Nephron progenitor cell (in vitro differentiated cells): ENCODE data around the gene RPGR.

Source experiments
- DNase-seq: peaks from one replicate; pipeline ENCODE4 v3.0.0; 2021
- H3K27ac Mint-ChIP-seq: 2 replicates; pipeline ENCODE4 v1.8.0; 2021; ENCODE audit warnings: mild to moderate bottlenecking, moderate library complexity, mixed read lengths
- H3K27me3 Mint-ChIP-seq: 2 replicates; pipeline ENCODE4 v1.8.0; 2021; ENCODE audit warnings: mild to moderate bottlenecking, low read depth, mixed read lengths; ENCODE audit not compliant: poor library complexity
- H3K36me3 Mint-ChIP-seq: 2 replicates; pipeline ENCODE4 v1.8.0; 2021; ENCODE audit warnings: low read depth, mixed read lengths
- H3K4me1 Mint-ChIP-seq: 2 replicates; pipeline ENCODE4 v1.8.0; 2021; ENCODE audit warnings: mixed read lengths
- H3K4me3 Mint-ChIP-seq: 2 replicates; pipeline ENCODE4 v1.8.0; 2021; ENCODE audit warnings: mild to moderate bottlenecking, moderate library complexity, mixed read lengths
- H3K9me3 Mint-ChIP-seq: 2 replicates; pipeline ENCODE4 v1.8.0; 2021; ENCODE audit warnings: mild to moderate bottlenecking, moderate library complexity, mixed read lengths
- CTCF ChIP-seq: fragments of 200-600 bp; sonication (generic); IDR thresholded peaks from 2 replicates; pipeline ENCODE4 v1.5.0; 2021; ENCODE audit warnings: antibody characterized with exemption

RPGR gene

GRCh38 chrX:38368774-38369173, 41.5 kb upstream of the RPGR start:
- no peaks in the 10 kb centered on the region for H3K36me3 Mint-ChIP-seq

DNA sequence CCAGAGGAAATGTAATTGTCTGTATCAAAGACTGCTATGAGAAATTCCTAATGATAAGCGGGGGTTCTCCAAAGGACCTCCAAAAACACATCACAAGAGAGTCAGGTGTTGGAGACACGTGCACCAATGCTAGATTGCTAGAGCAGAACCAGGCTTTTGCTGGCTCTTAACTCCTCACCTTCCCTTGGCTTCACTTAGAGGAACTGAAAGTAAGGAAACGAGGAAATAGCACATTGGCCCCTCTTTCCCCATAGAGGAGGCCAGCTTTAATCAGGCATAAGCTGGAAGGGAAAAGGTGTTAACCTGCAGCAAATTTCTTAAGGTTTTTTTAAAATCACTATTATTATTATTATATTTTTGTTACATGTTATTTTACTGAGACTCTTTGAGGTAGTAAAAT, 38.6 kb upstream of the RPGR start:
- TF ChIP-seq CTCF, result no peak
- no peaks in the 10 kb centered on the region for H3K4me1 Mint-ChIP-seq
- H3K36me3 Mint-ChIP-seq, result no peaks in the 10 kb centered on the region
- DNase-seq, result no peak
- no peak overlapping the region for H3K27ac Mint-ChIP-seq
- peaks cover 27% of the 10 kb centered on the region for H3K9me3 Mint-ChIP-seq
- no peak overlapping the region for H3K4me3 Mint-ChIP-seq
- H3K27me3 Mint-ChIP-seq, result peaks cover 4% of the 10 kb centered on the region

More at GRCh38 chrX:38368774-38369173, 41.5 kb upstream of the RPGR start:
- Mint-ChIP-seq H3K4me1 (no peaks in the 10 kb centered on the region), H3K9me3 (peaks cover 24% of the 10 kb centered on the region), H3K27ac (no peak overlapping the region), H3K4me3 (no peak overlapping the region), H3K27me3 (peaks cover 4% of the 10 kb centered on the region)
- DNase-seq, result no peak
- TF ChIP-seq CTCF, result no peak

- H3K36me3 Mint-ChIP-seq, result no peaks in the 10 kb centered on the region
- peaks cover 4% of the 10 kb centered on the region for H3K4me1 Mint-ChIP-seq
- H3K27ac Mint-ChIP-seq, result no peak overlapping the region
- TF ChIP-seq CTCF, result no peak
- H3K4me3 Mint-ChIP-seq, result no peak overlapping the region
- H3K9me3 Mint-ChIP-seq, result peaks cover 28% of the 10 kb centered on the region
- no peak for DNase-seq
- peaks cover 7% of the 10 kb centered on the region for H3K27me3 Mint-ChIP-seq
Observed at GRCh38 chrX:38363046-38363445, 35.7 kb upstream of the RPGR start.

DNA sequence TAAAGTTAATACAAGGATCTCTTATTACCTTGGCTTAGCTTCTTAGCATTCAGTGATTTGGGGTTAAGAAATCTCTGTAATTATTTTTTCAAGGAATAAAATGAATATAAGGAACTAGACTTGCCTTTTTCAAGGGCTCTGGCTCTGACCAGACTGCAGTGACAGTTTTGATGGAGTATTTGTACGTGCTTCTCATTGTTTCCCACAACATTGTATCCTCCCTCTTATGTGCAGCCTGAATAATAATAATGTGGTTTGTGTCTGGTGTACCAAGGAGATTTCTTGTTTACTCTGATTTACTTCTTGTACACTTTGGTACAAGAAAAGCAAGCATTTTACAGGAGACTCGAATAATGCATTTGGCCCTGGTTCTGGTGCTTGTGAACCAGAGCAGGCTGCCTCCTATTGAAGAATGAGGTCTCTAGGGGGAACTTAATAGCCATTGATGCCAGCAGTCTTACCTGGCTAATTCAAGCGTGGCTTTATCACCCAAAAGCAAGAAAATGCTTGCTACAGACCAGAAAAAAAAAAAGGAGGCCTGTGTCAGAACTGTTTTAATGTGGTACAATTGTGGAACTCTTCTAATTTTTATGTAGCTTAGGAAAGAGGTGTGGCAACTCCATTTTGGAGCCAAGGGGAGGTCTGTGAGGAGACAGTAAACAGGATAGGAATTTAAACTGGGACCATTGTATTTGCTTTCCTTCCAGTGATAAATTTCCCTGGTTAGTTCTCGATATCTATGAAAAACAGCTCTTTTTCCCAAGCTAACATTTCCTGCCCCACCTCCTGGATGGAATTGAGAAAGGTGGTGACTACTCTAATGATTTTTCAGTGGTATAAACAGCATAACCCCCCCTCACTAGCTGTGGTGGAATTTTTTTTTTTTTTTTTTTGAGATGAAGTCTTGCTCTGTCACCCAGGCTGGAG, 30.7 kb upstream of the RPGR start:
- H3K36me3 Mint-ChIP-seq, result no peaks in the 10 kb centered on the region
- DNase-seq, result no peak
- no peak for TF ChIP-seq CTCF
- H3K4me3 Mint-ChIP-seq, result no peak overlapping the region
- peaks cover 7% of the 10 kb centered on the region for H3K27me3 Mint-ChIP-seq
- peaks cover 8% of the 10 kb centered on the region for H3K4me1 Mint-ChIP-seq
- H3K9me3 Mint-ChIP-seq, result peaks cover 21% of the 10 kb centered on the region
- no peak overlapping the region for H3K27ac Mint-ChIP-seq

- peaks cover 7% of the 10 kb centered on the region for H3K27me3 Mint-ChIP-seq
- H3K9me3 Mint-ChIP-seq, result peaks cover 14% of the 10 kb centered on the region
- no peak overlapping the region for H3K4me3 Mint-ChIP-seq
- no peak for TF ChIP-seq CTCF
- no peak overlapping the region for H3K27ac Mint-ChIP-seq
- no peak for DNase-seq
- H3K4me1 Mint-ChIP-seq, result peaks cover 13% of the 10 kb centered on the region
- no peaks in the 10 kb centered on the region for H3K36me3 Mint-ChIP-seq
Observed at GRCh38 chrX:38356401-38356800, 29.1 kb upstream of the RPGR start.

GRCh38 chrX:38352362-38352761, 25.1 kb upstream of the RPGR start, which contains the start of gene OTC:
OTC (plus strand) TSS chrX:38352604; CDS start chrX:38352697, 93 bp downstream.
- Mint-ChIP-seq H3K4me3 (no peak within 1 kb of the TSS), H3K27ac (no peak within 1 kb of the TSS)

More at GRCh38 chrX:38352362-38352761, 25.1 kb upstream of the RPGR start, which contains the start of gene OTC:
- Mint-ChIP-seq H3K4me1 (peaks cover 5% of the 10 kb centered on the region), H3K9me3 (peaks cover 15% of the 10 kb centered on the region), H3K36me3 (no peaks in the 10 kb centered on the region), H3K27me3 (peaks cover 5% of the 10 kb centered on the region)
- no peak for DNase-seq
- no peak for TF ChIP-seq CTCF
